Kidney glomerular epithelial cell (primary cell): ENCODE results near the gene NPR1.
"Not testable (repeated sequence)": the region's sequence is repeated elsewhere in the genome, so short reads cannot be mapped to it uniquely, and the experiment has no call there.

Experiments used
- DNase-seq: peaks from one replicate; lab custom pipeline; 2025; lab: John Stamatoyannopoulos, UW

Gene NPR1

DNA sequence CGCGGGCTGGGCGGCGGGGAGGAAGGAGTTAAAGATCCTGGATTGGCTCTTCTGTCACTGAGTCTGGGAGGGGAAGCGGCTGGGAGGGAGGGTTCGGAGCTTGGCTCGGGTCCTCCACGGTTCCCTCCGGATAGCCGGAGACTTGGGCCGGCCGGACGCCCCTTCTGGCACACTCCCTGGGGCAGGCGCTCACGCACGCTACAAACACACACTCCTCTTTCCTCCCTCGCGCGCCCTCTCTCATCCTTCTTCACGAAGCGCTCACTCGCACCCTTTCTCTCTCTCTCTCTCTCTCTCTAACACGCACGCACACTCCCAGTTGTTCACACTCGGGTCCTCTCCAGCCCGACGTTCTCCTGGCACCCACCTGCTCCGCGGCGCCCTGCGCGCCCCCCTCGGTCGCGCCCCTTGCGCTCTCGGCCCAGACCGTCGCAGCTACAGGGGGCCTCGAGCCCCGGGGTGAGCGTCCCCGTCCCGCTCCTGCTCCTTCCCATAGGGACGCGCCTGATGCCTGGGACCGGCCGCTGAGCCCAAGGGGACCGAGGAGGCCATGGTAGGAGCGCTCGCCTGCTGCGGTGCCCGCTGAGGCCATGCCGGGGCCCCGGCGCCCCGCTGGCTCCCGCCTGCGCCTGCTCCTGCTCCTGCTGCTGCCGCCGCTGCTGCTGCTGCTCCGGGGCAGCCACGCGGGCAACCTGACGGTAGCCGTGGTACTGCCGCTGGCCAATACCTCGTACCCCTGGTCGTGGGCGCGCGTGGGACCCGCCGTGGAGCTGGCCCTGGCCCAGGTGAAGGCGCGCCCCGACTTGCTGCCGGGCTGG, at the start of gene NPR1:
TSS of gene NPR1 (plus strand) at position 170 of the 818 bp plus-strand sequence. CDS start at position 591, 421 bp downstream.
- no peak for DNase-seq

DNA sequence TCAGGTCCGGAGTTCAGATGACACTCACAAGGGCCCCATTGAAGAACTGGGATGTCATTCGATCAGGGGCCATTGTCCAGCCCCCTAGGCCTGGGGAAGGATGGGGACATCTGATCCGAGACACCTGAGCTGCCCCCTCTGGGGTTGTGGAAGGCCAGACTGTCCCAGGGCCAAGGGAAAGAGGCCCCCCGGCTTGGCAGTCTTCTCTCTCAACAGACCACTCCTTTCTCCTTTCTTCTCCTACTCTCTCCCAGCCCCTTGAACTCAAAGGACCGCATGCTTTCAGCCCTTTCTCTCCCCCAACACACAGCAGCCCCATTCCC, 49.2 kb upstream of the NPR1 start:
- no peak for DNase-seq

DNA sequence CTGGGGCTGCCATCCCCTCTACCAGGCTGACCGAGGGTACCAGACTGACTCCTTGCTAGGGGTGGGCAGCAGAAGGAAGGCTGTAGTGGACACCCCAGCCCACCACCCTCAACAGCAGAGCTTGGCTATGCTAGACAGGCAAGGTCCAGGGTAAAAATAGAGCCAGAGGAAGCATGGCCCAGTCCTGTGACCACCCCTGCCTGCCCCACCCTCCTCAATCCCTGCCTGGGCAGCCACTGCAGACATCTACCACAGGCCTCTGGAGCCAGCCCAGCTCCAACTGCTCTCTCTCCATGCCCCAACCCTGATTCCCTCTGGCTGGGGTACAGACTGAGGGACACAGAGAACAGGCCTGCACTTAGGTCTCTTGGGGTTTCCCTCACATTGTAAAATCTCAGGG, 48.5 kb upstream of the NPR1 start:
- DNase-seq, result no peak

DNA sequence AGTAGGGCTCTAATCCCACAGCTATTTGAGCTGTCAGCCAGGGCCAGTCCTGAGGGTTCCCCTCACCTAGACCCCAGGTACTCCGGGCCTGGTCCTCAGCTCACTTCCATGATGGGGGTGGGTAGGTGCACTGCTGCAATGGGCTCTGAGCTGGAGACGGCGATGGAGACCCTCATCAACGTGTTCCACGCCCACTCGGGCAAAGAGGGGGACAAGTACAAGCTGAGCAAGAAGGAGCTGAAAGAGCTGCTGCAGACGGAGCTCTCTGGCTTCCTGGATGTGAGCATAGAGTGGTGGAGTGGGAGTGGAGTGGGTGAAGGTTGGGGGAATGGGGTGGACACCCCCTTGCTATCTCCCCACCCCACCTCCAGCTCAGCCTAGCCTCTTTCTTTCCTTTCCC, 48.1 kb upstream of the NPR1 start:
- no peak for DNase-seq

DNA sequence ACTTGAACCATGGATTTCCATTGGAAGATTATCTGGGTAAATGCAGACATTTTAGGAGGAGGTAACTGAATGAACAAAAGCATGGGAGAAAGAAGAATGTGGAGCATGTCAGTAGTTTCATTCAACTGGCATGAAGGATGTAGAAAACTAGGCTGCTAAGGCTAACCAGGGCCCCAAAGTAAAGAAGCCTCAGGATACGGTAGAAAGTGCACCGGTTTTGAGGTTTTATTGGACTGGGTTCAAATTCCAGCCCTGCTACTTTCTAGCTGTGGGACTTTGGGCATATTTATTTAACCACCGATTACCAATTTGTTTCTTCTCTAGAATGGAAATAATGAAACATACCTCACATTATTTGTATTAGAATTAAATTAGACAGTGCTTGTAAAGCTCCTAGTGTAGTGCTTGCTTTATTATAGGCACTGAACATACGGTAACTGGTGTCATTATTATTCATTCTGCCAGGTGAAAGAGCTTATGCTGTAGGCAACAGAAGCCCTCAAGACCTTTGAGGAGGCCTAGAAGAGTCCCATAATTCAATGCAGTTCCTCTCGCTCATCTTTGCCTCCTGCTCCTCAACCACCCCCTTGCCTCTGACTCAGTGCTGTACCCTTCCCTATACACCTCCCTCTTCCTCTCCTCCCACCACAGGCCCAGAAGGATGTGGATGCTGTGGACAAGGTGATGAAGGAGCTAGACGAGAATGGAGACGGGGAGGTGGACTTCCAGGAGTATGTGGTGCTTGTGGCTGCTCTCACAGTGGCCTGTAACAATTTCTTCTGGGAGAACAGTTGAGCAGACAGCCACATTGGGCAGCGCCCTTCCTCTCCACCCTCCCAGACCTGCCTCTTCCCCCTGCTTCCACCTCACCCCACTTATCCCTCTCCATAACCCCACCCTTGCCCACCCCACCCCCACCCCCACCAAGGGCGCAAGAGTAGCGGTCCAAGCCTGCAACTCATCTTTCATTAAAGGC, 47.2 kb upstream of the NPR1 start:
- DNase-seq, result no peak

DNA sequence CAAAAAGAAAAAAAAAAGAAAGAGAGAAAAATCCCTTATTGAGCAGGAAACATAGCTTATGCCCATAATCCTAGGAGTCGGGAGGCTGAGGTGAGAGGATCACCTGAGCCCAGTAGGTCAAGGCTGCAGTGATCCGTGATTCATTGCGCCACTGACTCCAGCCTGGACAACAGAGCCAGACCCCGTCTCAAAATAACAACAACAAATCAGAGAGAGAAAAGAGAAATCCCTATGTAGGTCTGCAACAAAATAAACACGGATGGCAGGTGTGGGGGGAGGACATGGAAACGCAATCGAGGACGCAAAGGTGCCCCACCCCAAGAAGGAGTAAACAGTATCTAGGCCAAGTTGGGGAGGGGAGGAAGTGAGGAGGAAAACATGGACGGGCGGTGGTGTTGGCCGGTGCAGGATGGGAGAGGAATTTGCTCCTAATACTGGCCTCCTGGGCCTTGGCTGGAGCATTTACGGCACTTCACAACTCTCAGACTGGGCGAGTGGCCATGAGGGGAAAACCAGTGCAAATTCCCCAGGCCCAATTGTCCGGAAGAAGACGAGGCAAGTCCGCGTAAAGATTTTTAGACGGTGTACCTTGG, 45.2 kb upstream of the NPR1 start:
- DNase-seq, result no peak

DNA sequence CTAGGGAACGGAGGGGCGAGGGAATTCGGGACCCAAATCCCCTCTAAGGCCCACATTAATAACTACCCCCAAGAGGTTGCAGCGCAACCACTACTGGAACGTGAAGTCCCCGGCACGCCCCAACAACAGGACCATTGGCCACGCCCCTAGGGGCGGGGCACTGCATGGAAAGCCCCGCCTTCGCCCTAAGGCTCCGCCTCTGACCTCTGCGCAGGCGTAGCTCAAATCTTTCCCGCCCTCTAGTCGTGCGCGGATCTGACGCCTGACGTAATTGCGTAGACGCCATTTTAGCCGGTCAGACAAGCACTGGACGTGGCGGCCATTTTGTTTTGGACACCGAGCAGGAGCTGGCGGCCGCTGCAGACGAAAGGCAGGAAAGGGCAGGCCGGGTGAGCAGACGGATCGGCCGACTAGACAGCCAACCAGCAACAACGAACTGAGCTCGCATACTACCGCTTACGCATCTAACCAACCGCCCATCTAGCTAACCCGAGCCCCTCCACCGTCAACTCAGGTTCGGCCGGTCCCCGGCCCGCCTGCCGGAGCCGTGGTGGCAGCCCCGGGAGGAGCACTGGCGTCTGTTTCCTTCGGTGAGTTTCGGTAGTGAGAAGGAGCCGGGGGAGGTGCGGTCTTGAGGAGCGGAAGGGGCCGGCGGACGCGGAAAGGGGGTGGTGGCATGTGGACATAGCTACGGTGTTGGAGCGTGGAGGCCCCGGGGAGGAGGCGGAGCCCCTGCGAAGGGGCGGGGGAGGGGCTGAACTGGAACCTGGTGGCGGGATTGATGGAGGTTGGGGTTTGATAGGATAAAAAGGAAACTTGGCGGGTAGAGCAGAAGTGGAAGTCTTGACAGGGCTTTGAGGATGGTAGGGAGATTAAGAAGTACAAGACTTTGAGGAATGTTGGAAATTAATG, 44.5 kb upstream of the NPR1 start, which contains the start of gene CHTOP:
TSS of gene CHTOP (plus strand) at position 313 of the 912 bp plus-strand sequence. CDS start 2,523 bp downstream, outside the sequence.
- peak; percentile 90 for DNase-seq

DNA sequence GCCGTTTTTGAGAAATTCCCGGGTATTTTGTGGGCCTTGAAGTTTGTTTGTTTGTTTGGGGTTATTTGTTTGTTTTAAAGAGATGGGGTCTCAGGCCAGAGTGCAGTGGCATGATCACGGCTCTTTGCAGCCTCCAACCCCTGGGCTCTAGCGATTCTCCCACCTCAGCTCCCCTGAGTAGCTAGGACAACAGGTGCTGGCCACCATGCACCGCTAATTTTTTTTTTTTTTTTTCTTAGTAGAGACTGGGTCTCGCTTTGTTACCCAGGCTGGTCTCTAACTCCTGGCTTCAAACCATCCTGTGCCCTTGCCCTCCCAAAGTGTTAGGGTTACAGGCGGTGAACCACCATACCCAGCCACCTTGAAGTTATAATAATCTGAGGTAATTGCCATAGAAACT, 42.6 kb upstream of the NPR1 start:
- DNase-seq, result no peak

DNA sequence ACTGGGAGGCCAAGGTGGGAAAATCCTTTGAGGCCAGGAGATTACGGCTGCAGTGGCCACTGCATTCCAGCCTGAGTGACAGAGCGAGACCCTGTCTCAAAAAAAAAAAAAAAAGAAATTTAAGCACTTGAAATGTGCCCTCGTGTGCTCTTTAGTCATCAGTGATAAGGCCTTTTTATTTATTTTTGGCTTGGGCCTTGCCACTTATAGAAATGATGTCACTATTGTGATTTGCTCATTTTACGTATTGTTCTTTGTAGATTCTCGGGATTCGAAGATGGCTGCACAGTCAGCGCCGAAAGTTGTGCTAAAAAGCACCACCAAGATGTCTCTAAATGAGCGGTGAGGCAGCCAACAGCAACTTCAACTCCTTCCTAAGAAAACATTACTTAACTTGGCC, 42.2 kb upstream of the NPR1 start:
- no peak for DNase-seq

DNA sequence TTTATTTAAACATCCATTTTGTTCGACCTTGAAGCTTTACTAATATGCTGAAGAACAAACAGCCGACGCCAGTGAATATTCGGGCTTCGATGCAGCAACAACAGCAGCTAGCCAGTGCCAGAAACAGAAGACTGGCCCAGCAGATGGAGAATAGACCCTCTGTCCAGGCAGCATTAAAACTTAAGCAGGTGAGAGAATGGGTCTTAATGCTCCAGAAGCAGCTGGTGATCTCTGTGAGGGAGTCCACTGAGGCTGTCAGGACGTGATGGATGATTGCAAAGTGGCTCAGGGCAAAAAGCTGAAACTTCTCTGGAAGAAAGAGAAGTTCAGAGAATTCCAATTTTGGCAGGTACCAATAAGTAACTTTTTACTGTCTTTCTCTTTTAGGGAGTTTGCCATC, 40.2 kb upstream of the NPR1 start:
- no peak for DNase-seq

DNA sequence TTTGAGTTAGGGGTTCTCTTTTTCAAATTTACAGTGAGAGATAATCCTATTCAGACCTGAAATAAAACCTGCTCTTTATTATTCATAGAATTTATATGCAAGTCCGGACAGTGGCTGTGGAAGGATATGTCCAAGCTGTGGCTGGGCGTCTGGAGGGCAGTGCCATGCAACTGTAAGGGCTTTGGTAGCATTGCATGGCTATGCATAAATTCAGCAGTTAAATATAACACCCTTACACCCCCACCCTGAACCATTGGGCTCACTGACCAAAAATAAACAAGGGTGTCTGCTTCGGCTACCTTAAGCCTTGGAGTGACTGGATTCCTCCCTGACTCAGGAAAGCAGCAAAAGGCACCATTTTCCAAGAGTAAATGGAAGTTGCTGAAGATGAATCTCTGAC, 39.2 kb upstream of the NPR1 start:
- no peak for DNase-seq

DNA sequence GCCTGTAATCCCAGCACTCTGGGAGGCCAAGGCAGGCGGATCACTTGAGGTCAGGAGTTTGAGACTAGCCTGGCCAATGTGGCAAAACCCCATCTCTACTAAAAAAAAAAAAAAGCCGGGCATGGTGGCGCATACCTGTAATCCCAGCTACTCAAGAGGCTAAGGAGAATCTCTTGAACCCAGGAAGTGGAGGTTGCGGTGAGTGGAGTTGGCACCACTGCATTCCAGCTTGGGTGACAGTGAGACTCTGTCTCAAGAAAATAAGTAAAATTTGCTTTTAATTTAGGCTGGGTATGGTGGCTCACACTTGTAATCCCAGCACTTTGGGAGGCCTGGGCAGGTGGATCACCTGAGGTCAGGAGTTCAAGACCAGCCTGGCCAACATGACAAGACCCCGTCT, 38.3 kb upstream of the NPR1 start:
- DNase-seq, result not testable (repeated sequence)

DNA sequence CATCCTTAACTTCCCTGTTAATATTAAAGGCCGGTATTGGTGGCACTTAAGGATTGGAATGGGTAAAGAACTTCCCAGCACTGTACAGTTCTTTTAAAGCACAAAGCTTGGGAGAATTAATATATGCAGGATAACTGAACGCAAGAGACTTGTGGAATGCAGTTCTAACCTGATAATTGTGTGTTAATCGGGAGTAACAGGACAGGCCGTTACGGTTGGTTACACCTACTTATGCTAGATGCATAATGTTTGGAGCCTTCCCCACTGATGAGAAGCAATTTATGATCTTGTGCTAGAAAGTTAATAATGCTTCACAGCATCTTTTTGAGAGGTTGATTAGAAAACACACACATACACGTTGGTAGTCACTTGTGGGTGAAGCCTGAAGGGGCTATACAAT, 37.6 kb upstream of the NPR1 start:
- no peak for DNase-seq

DNA sequence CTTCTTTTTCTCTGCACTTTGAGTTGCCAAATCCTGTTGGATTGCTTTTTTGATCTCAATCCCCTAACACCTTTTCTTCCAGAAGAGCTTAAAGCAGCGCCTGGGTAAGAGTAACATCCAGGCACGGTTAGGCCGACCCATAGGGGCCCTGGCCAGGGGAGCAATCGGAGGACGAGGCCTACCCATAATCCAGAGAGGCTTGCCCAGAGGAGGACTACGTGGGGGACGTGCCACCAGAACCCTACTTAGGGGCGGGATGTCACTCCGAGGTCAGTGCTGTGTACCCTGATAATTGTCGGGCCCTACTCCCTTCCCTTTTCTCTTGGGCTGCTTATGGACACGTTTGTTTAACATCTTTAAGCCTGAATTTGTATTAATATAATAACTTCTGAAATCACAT, 36.3 kb upstream of the NPR1 start:
- DNase-seq, result no peak

DNA sequence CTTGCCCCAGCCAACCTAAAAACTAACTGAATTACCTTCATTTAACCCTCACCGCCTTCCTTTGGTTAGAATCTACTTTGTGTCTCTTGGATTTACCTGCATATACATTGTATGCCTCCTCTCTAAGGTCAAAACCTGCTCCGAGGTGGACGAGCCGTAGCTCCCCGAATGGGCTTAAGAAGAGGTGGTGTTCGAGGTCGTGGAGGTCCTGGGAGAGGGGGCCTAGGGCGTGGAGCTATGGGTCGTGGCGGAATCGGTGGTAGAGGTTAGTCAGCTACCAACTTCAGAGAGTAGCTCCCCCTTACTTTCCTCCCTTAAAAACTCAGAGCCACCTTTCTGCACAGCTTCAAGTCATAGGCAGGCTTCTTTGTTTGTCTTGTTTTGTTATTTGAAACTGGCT, 35.4 kb upstream of the NPR1 start:
- no peak for DNase-seq

DNA sequence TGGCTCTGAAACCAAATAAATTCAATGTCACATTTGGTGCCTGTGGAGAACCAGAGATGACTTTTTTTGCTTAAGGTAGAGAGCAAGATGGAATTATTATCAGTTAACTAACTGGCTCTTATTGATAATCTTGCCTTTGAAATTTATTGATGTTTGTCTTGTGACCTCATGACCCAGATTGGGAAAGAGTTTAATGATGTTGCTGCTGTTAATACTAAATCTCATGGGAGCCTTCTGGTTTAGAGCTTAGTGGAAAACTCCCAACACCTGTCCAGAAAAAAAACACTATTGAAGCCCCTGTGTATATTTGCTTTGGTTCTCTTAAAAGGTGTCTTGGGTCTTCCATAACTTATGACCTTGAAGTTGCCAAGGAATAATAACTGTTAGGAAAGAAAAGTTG, 34.7 kb upstream of the NPR1 start:
- DNase-seq, result no peak

DNA sequence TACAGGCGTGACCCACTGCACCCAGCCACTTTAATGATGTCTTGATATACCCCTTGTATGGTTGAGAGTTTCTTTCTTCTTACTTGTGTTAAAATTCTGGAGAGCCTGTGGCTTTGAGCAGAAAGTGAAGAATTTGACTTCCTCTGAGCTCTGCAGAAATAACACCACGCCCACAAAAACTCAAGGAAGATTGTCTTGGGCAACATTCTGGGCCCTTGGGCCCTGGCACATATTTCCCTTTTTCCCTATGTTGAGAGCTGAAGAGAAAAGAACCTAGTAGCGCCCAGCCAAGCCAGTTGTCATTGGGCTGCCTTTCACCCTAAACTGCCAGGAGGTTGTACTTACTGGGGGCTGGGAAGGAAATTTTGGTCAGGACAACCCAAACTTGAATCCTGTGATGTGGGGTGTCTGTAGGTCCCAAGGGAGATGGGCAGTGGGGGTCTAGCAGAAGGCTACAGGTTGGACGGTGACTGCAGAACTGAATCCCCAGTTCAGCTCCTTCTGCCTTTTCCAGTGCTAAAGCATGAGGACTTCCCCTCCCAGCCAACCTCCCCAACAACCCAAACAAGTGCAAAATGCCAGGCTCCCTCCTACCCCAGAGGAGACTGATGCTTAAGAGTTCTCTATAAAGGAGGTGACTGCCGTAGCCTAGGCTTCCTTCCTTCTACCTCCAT, 31.7 kb upstream of the NPR1 start:
- no peak for DNase-seq

DNA sequence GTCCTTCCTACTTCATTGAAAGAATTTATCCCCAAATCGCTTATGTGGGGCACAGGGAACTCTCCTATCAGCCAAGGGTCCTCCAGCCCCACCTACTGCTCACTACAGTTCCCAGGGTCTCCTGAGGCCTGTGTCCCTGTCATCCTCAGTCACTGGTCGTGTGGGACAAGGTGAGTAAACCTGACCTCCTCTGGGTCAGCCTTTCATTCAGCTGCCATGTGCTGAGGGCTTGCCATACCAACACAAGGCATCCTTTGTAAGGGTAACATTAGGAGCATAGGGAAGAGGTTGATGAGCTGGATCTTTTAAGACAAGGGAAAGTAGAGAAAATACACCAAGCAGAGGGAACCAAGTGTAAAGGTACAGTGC, 31.2 kb upstream of the NPR1 start:
- DNase-seq, result no peak

DNA sequence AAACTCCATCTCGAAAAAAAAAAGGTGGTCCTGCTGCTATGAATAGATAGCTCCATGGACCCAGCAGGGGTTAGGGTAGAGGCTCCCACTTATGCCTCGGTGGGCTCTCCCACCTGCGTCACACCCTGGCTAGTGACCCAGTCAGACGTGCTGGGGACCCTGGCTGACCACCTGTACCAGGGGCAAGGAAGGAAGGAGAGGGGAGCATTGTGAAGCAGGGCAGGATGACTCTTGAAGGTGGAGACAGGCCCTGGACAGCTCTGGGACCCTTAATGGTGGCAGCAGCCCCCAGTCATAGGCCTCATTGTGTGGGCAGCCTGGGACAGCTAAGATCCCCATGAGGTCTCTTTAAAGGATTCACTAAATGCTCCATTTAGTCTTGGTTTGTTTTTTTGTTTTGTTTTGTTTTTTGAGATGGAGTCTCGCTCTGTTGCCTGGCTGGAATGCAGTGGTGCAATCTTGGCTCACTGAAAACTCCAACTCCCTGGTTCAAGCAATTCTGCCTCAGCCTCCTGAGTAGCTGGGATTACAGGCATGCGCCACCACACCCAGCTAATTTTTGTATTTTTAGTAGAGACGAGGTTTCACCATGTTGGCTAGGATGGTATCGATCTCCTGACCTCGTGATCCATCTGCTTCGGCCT, 30.4 kb upstream of the NPR1 start:
- DNase-seq, result peak; percentile 58

DNA sequence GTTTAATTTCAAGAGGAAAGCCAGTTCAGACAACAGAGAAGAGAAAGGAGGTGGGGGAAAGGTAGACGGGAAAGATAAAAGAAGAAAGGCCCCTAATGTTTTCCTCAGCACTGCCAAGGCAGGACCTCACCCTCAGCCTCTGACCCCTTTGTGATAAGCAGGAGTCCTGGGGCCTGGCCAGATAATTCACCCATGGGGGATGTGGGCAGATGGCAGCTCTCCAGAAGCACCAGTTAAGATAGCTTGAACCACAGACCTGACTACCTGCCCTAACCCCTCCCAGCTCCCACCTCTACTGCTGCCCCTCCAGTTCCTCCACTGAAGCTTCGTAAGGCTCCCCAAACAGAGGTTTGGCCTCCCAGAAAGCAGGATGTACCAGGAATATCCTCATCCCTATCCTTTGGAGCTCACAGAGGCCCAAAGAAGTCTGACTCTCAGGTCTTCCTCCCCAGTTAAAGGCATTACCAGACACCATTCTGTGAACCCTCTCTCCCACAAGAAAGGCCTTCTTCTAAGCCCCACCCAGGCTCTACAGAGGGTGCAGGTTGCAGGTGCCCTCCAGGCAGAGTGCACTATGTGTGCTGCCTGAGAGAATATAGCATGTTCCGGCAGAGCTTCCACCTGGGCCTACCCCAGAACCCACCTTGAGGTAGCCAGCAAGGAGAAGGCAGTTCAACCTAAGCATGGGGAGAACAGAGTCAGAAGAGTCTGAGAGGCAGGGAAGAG, 29.2 kb upstream of the NPR1 start:
- no peak for DNase-seq
